Effector CD8-positive, alpha-beta T cell (primary cell): Measurements from ENCODE around the gene GLRB.
"Not testable (repeated sequence)": the region's sequence is repeated elsewhere in the genome, so short reads cannot be mapped to it uniquely, and the experiment has no call there.

Experiments used
- DNase-seq: peaks from one replicate; lab custom pipeline; 2025; lab: John Stamatoyannopoulos, UW
- total RNA-seq, 4 experiments: gene quantifications; one replicate each; lab custom pipeline; 2026; lab: John Stamatoyannopoulos, UW

The GLRB gene
- total RNA-seq = 0 to 0.36 (median 0) reads per million in 4 experiments

GRCh38 chr4:157075811-157076577 is at the start of gene GLRB:
Gene GLRB (plus strand): TSS chr4:157076150. CDS start chr4:157078025, 1,875 bp downstream.
- DNase-seq = no peak

- DNase-seq = no peak
Measured at GRCh38 chr4:157035471-157035870, 40.5 kb upstream of the GLRB start.

- DNase-seq = no peak
Measured at GRCh38 chr4:157040405-157040804, 35.5 kb upstream of the GLRB start.

- no peak for DNase-seq
Measured at GRCh38 chr4:157043131-157043530, 32.8 kb upstream of the GLRB start.

GRCh38 chr4:157045507-157046127 is 30.3 kb upstream of the GLRB start:
- no peak for DNase-seq

GRCh38 chr4:157048248-157048647 is 27.7 kb upstream of the GLRB start:
- DNase-seq = no peak

GRCh38 chr4:157050561-157050960 is 25.4 kb upstream of the GLRB start:
- no peak for DNase-seq

GRCh38 chr4:157052429-157053040 is 23.4 kb upstream of the GLRB start:
- DNase-seq = no peak

GRCh38 chr4:157057218-157057617 is 18.7 kb upstream of the GLRB start:
- DNase-seq = no peak

- DNase-seq = not testable (repeated sequence)
Measured at GRCh38 chr4:157058899-157059298, 17.1 kb upstream of the GLRB start.

- DNase-seq = no peak
Measured at GRCh38 chr4:157072002-157072401, 3.9 kb upstream of the GLRB start.

GRCh38 chr4:157075401-157075800 is 549 bp upstream of the GLRB start:
- DNase-seq = no peak

GRCh38 chr4:157076578-157076947 is 613 bp downstream of the GLRB start:
- no peak for DNase-seq

GRCh38 chr4:157079441-157079840 is 3.5 kb downstream of the GLRB start:
- DNase-seq = no peak

GRCh38 chr4:157080605-157081004 is 4.7 kb downstream of the GLRB start:
- DNase-seq = no peak

- no peak for DNase-seq
Measured at GRCh38 chr4:157095716-157096115, 19.8 kb downstream of the GLRB start.

- DNase-seq = no peak
Measured at GRCh38 chr4:157096439-157096838, 20.5 kb downstream of the GLRB start.

GRCh38 chr4:157099506-157099905 is 23.6 kb downstream of the GLRB start:
- DNase-seq = no peak

GRCh38 chr4:157104541-157104940 is 28.6 kb downstream of the GLRB start:
- no peak for DNase-seq

- DNase-seq = no peak
Measured at GRCh38 chr4:157114671-157115070, 38.7 kb downstream of the GLRB start.

- no peak for DNase-seq
Measured at GRCh38 chr4:157115613-157116335, 39.8 kb downstream of the GLRB start.

- no peak for DNase-seq
Measured at GRCh38 chr4:157121401-157121800, 45.5 kb downstream of the GLRB start.
